T-helper 17 cell (primary cell): ENCODE measurements around the gene KLHL30. TPM values are rescaled to one million over a fixed set of nuclear protein-coding genes. Genes with fewer than 3 reads are reported as not detected.
"Not testable (repeated sequence)": the region's sequence is repeated elsewhere in the genome, so short reads cannot be mapped to it uniquely, and the experiment has no call there.

Source experiments
- ATAC-seq: fragments of 150-1000 bp; cut with Tn5 transposase; 2 replicates; pipeline ENCODE4 v1.10.0; 2021; ENCODE audit warnings: mild to moderate bottlenecking, moderate library complexity
- DNase-seq, 3 donors: peaks; one replicate each; pipeline versions ENCODE4 v3.0.0 to v3.0.0-alpha.2; 2020 to 2021
- H3K9me3 ChIP-seq: one replicate; pipeline ENCODE4 v1.7.0; 2013; ENCODE audit warnings: low read length, mild to moderate bottlenecking; ENCODE audit not compliant: control insufficient read depth, poor library complexity, severe bottlenecking
- H3K27ac Mint-ChIP-seq: one replicate; pipeline ENCODE4 v1.8.0; 2022; ENCODE audit warnings: mild to moderate bottlenecking, moderate library complexity, mixed read lengths
- H3K27me3 Mint-ChIP-seq: one replicate; pipeline ENCODE4 v1.8.0; 2022; ENCODE audit warnings: mixed read lengths
- H3K36me3 Mint-ChIP-seq: one replicate; pipeline ENCODE4 v1.8.0; 2022; ENCODE audit warnings: low read depth, mixed read lengths
- H3K4me1 Mint-ChIP-seq: one replicate; pipeline ENCODE4 v1.8.0; 2022; ENCODE audit warnings: mild to moderate bottlenecking, mixed read lengths
- H3K4me3 Mint-ChIP-seq: one replicate; pipeline ENCODE4 v1.8.0; 2022; ENCODE audit warnings: mild to moderate bottlenecking, moderate library complexity, mixed read lengths
- total RNA-seq, 4 donors: library from RNA in 2 of 4; stranded (reverse) in 2 of 4; gene quantifications; one replicate each; pipeline ENCODE4 v1.2.3 and lab custom pipeline; 2022 to 2026

KLHL30 gene
- total RNA-seq, 2 donors from 2014 or later = not detected

DNA sequence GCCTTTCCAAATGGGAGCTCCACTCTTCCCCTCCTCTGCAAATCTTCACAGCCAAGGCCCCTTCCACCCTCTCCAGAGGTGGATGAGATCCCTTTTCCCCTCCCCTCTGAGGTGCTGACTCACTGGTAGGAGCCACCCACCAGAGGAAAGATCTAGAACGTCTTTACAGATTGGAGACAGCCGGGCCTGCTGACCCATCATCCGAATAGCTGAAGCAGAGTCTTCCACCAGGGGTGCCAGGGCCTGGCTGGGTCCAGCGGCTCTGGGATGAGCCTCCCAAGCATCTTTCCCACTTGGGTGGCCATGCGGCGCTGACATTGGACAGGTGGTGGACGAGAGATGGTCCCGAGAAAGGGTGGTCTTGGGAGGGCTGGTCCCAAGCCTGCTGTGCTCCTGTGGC lies 29.3 kb downstream of the KLHL30 start:
- H3K4me3 Mint-ChIP-seq = peak overlapping the region; percentile 15
- ATAC-seq (no peak), DNase-seq (no peak)
- H3K9me3 ChIP-seq = no peaks in the 10 kb centered on the region
- H3K27me3 Mint-ChIP-seq = peaks cover 10% of the 10 kb centered on the region
- peaks cover 7% of the 10 kb centered on the region for H3K4me1 Mint-ChIP-seq
- peaks cover 6% of the 10 kb centered on the region for H3K36me3 Mint-ChIP-seq
- peak overlapping the region; percentile 11 for H3K27ac Mint-ChIP-seq

GRCh38 chr2:238168196-238169047 lies 30.0 kb downstream of the KLHL30 start:
- H3K27ac Mint-ChIP-seq = no peak overlapping the region

DNA sequence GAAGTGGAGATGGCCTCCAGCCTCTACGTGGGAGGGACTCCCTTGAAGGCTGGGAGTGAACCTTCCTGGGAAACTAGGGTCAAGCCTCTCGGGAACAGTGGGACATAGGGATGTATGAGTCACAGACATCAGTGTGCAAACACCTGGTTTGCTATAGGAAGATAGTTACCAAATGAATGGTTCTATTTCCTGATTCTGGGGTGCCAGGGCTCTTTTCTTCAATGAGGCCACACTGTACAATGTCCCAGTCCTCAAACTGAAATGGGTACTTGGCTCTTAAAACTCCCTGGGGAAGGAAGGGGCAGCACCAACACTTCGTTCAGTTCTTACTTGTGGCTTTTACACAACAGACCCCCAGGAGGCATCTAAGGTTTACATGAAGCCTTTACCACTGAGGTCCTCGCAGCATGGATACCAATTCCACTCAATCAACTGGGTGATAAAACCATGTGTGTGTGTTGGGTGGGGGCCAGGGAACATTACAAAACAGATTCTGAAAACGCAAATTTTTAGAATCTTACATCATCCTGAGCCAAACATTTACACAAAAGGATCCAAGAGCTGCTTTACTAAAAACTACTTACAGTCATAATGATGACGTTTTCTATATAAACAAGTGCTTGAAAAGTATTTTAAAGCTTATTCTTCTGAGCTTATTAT lies 30.7 kb downstream of the KLHL30 start:
- ATAC-seq = no peak
- Mint-ChIP-seq H3K4me1 (peaks cover 10% of the 10 kb centered on the region), H3K27ac (no peak overlapping the region)

More at GRCh38 chr2:238168196-238169047, 30.0 kb downstream of the KLHL30 start:
- ATAC-seq (no peak), DNase-seq (no peak)
- Mint-ChIP-seq H3K4me1 (peaks cover 10% of the 10 kb centered on the region), H3K4me3 (peak overlapping the region; percentile 15), H3K27me3 (peaks cover 10% of the 10 kb centered on the region), H3K36me3 (peaks cover 13% of the 10 kb centered on the region)
- no peaks in the 10 kb centered on the region for H3K9me3 ChIP-seq

DNA sequence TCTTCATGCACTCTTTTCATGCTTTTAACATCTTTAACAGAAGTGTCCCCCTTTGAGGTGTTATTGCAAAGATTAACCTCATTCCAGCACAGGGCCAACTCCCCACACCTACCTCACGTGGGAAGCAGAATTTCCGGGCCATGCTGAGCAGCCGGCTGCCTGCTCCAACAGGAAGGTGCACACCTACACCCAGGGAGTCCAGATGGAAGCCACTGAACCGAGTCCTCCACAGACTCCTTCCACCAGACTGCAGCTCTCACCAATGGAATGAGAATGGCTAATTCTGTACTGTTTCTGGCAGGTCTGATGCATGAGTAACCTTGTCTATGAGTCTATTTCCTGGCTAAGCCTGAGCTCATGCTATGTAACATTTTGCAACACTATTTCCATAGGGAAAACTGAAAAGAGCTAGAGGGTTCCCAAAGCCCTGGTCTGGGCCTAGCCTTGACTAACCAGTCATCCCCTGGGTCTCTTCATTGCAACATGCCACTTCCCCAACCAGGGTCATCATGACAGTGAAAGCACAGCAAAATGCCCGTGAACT lies 31.3 kb downstream of the KLHL30 start:
- H3K9me3 ChIP-seq = no peaks in the 10 kb centered on the region
- H3K36me3 Mint-ChIP-seq = peaks cover 14% of the 10 kb centered on the region
- peaks cover 8% of the 10 kb centered on the region for H3K4me1 Mint-ChIP-seq
- H3K27ac Mint-ChIP-seq = no peak overlapping the region
- no peak overlapping the region for H3K4me3 Mint-ChIP-seq
- ATAC-seq (no peak), DNase-seq (no peak)
- H3K27me3 Mint-ChIP-seq = peaks cover 6% of the 10 kb centered on the region

More for the DNA sequence above, 30.7 kb downstream of the KLHL30 start:
- Mint-ChIP-seq H3K27me3 (peaks cover 10% of the 10 kb centered on the region), H3K36me3 (peaks cover 14% of the 10 kb centered on the region), H3K4me3 (no peak overlapping the region)
- DNase-seq = no peak
- no peaks in the 10 kb centered on the region for H3K9me3 ChIP-seq

DNA sequence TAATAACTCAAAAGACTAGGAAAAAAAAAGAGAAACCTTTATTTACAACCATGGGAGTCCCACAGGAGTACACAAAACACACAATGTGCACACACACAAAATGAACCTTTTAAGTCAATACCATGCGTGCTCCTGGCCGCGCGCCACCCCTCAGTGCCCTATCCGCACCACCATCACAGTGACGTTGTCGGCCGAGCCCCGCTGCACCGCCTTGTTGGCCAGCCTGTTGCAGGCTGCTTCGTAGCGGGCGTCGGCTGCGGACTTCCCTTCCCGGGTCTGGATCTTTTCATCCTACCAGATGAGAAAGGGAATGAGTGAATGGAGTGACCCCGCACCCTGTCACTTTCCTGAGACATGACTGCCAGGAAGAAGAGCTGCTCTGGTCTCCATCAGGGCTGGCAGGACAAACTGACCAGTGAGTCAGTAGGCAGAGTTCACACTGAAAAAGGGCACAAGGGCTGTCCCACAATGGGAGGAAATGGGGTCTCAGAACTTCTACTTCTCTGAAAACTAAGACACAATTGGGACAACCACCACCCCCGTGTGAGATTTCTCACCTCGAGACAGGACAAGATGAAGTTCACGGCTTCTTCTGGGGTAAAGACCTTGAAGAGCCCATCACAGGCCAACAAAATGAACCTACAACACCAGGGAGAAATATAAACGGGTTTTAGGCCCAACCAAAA lies 32.1 kb downstream of the KLHL30 start:
- H3K27ac Mint-ChIP-seq = no peak overlapping the region
- H3K4me1 Mint-ChIP-seq = peaks cover 3% of the 10 kb centered on the region
- no peak overlapping the region for H3K4me3 Mint-ChIP-seq
- H3K36me3 Mint-ChIP-seq = peaks cover 14% of the 10 kb centered on the region
- H3K9me3 ChIP-seq = no peaks in the 10 kb centered on the region
- DNase-seq (no peak), ATAC-seq (no peak)
- no peaks in the 10 kb centered on the region for H3K27me3 Mint-ChIP-seq

DNA sequence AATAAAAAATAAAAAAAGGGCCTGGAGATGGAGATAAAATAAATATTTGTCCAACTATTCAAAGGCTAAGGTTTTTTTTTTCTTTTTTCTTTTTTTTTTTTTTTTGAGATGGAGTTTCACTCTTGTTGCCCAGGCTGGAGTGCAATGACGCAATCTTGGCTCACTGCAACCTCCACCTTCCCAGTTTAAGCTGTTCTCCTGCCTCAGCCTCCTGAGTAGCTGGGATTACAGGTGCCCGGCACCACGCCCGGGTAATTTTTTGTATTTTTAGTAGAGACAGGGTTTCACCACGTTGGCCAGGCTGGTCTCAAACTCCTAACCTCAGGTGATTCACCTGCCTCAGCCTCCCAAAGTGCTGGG lies 32.6 kb downstream of the KLHL30 start:
- not testable (repeated sequence) for H3K4me1 Mint-ChIP-seq, ATAC-seq, H3K27me3 Mint-ChIP-seq, H3K9me3 ChIP-seq, DNase-seq, H3K27ac Mint-ChIP-seq, H3K4me3 Mint-ChIP-seq
- H3K36me3 Mint-ChIP-seq = peaks cover 14% of the 10 kb centered on the region

GRCh38 chr2:238171575-238172187 lies 33.2 kb downstream of the KLHL30 start:
- H3K27me3 Mint-ChIP-seq = no peaks in the 10 kb centered on the region
- peaks cover 18% of the 10 kb centered on the region for H3K36me3 Mint-ChIP-seq
- peaks cover 6% of the 10 kb centered on the region for H3K4me1 Mint-ChIP-seq
- H3K4me3 Mint-ChIP-seq = no peak overlapping the region
- H3K9me3 ChIP-seq = no peaks in the 10 kb centered on the region
- H3K27ac Mint-ChIP-seq = peak overlapping the region; percentile 91
- no peak for ATAC-seq
- no peak for DNase-seq

DNA sequence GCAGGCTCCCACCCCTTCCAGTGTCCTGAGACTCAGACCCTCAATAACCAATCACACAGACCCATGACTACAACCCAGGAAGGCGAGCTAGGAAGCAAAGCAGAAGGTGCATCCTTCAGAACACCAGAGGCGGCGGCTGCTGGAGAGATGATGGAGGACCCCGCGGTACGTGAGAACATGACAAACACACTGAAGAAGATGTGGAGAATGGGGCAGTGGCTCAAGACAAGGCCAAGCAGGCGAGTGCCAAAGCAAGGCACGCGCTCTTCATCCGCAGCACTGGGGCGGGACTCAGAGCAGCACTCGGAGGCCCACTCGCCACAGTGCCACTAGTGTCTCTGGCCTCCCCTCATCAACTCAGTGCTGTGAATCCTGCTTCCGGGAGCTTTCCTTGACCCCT lies 34.0 kb downstream of the KLHL30 start:
- H3K9me3 ChIP-seq = no peaks in the 10 kb centered on the region
- Mint-ChIP-seq H3K36me3 (peaks cover 21% of the 10 kb centered on the region), H3K27me3 (no peaks in the 10 kb centered on the region), H3K4me3 (peak overlapping the region; percentile 56), H3K27ac (peak overlapping the region; percentile 91), H3K4me1 (peaks cover 6% of the 10 kb centered on the region)
- no peak for DNase-seq
- no peak for ATAC-seq

GRCh38 chr2:238173692-238174091 lies 35.2 kb downstream of the KLHL30 start:
- no peak for DNase-seq
- ATAC-seq = no peak
- Mint-ChIP-seq H3K4me1 (peaks cover 6% of the 10 kb centered on the region), H3K27ac (peak overlapping the region; percentile 91), H3K4me3 (peak overlapping the region; percentile 64), H3K27me3 (no peaks in the 10 kb centered on the region), H3K36me3 (peaks cover 23% of the 10 kb centered on the region)
- no peaks in the 10 kb centered on the region for H3K9me3 ChIP-seq

DNA sequence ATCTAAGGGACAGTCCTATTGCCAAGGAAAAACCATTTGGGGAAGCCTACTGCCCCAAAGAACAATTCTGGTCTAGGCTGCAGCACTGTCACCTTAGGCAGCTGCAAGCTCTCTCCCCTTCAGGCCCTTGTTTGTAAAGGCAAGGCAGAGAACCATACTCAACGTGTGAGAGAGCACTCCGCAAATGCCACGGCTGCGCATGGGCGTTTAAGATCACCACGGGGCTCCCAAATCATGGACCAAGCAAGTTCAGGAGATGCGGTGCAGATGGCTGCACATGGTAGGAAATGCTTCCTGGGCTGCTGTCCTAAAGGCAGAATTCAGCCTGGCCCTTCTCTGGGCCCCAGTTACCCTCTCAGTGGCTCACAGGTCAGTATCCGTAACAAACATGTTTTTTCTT lies 35.8 kb downstream of the KLHL30 start:
- no peak for DNase-seq
- H3K4me1 Mint-ChIP-seq = peaks cover 6% of the 10 kb centered on the region
- no peaks in the 10 kb centered on the region for H3K27me3 Mint-ChIP-seq
- H3K4me3 Mint-ChIP-seq = no peak overlapping the region
- H3K36me3 Mint-ChIP-seq = peaks cover 28% of the 10 kb centered on the region
- no peaks in the 10 kb centered on the region for H3K9me3 ChIP-seq
- no peak overlapping the region for H3K27ac Mint-ChIP-seq
- ATAC-seq = no peak

- DNase-seq (no peak), ATAC-seq (no peak)
- Mint-ChIP-seq H3K27ac (no peak overlapping the region), H3K27me3 (no peaks in the 10 kb centered on the region), H3K36me3 (peaks cover 28% of the 10 kb centered on the region), H3K4me3 (no peak overlapping the region), H3K4me1 (peaks cover 6% of the 10 kb centered on the region)
- H3K9me3 ChIP-seq = no peaks in the 10 kb centered on the region
Observed at GRCh38 chr2:238174701-238175100, 36.2 kb downstream of the KLHL30 start.

DNA sequence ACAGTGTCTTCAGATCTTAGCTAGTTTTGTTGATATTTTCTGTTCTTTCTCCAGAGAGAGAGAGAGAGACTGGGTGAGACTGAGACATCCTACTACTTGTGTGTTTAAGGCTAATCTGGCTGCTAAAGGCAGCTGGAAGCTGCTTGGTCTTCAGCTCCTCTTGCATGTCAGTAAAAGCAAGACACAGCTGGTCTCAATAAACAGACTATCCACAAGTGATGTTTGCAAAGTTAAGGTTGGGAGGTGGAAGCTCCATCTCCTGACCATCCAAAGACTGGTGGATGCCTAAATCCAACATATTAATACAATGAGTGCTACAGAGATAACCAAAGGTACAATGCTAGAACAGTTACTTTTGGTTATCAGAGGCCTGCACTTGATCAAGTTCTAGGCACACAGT lies 38.1 kb downstream of the KLHL30 start:
- peak overlapping the region; percentile 62 for H3K27ac Mint-ChIP-seq
- H3K36me3 Mint-ChIP-seq = peaks cover 23% of the 10 kb centered on the region
- H3K9me3 ChIP-seq = no peaks in the 10 kb centered on the region
- DNase-seq (no peak), ATAC-seq (no peak)
- H3K4me3 Mint-ChIP-seq = peak overlapping the region; percentile 36
- H3K27me3 Mint-ChIP-seq = no peaks in the 10 kb centered on the region
- peaks cover 6% of the 10 kb centered on the region for H3K4me1 Mint-ChIP-seq

DNA sequence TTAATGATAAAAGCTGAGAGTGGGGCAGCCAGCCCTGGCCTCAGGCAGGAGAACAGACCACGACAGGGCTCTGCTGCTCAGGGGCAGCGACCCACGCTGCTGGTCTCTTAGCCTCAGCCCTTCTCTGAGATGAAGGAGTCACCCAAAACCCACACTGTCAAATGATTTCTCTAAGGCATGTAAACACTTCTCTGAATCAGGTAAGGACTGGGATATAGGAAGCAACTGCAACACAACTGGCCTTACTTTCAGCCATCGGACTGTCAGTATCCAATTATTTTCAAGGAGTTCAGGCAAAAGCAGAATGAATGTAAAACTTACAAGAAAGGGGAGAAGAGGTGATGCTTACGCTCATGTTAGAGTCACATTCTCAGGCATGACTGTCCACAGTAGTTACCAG lies 42.1 kb downstream of the KLHL30 start:
- H3K36me3 Mint-ChIP-seq = peaks cover 21% of the 10 kb centered on the region
- no peaks in the 10 kb centered on the region for H3K9me3 ChIP-seq
- H3K27me3 Mint-ChIP-seq = no peaks in the 10 kb centered on the region
- DNase-seq (no peak), ATAC-seq (no peak)
- H3K4me1 Mint-ChIP-seq = peaks cover 6% of the 10 kb centered on the region
- H3K27ac Mint-ChIP-seq = no peak overlapping the region
- no peak overlapping the region for H3K4me3 Mint-ChIP-seq
